Measurements from ENCODE around the gene FSTL3. TPM values are rescaled to one million over a fixed set of nuclear protein-coding genes. Genes with fewer than 3 reads are reported as not detected.

FSTL3 gene
- total and polyA plus RNA-seq, 2 of the 13 experiments (the other 11 are each of a cell fraction or from before 2014, with no cell fraction given): 13.5 to 15.6 TPM

DNA sequence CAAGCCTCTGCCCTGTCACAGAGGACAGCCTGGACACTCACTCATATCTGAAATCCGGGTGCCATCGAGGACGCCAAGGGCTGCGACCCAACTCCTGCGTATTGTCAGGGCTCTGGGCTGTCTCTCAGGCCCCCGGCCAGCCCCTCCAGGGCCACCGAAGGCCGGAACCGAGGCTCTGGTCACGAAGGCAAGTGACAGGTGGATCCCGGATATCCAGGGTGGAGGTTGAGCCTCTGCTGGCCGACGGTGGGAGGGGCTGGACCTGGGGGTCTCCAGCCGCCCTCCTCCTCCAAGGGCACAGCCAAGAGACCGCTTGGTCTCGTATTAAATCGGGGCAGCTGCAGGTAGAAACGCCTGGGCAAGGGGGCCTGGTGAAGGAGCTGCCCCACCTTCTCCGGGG is 18.6 kb upstream of the FSTL3 start:
- BruUV-seq (replicated peaks): no TSS peak
- FAIRE-seq: no peak

DNA sequence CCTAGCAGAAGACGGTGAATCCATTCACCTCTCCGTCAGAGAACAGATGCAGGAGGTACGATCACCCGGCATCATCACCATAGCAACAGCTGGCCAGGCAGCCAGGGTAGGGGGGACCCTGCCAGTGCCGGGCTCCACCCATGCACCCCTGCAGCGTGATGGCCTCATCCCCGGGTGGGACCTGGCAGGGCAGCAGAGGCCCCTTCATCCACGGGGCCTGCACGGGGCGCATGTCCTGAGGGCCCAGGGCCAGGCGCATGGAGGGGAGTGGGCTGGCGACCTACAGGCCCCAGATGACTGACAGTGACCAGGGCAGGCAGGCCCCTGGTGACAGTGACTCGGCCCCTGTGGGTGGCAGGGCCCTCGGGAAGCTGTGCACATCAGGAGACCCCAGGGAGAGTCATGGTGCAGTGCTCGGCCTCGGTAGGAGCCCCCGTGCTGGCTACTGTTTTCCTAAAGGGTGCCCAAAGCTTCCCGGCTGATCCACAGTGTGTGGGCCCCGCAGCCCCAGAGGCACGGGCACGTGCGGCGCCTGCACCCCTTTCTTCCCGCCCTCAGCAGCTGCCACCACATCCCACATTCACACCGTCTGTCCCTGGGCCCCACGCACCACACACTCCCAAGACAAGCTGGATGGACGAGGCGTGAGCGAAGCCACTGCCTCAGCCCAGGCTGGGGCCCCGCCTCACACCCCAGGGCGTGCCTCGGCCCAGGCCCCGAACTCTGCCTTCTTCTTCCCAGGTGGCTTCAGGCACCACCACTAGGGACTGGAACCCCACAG is 17.9 kb upstream of the FSTL3 start:
- Histone ChIP-seq H3K4me2 (ENCODE audit: low read depth, low read length) (no peak overlapping the region; the same call in 1 of the 2 replicates), H3K9me3 (ENCODE audit: low read length) (no peaks in the 10 kb centered on the region), H3K79me2 (ENCODE audit: insufficient read depth, low read length) (peaks cover 92% of the 10 kb centered on the region), H3K27ac (ENCODE audit: extremely low read length, insufficient read depth, low read length) (no peak overlapping the region), H3K9ac (ENCODE audit: insufficient read depth, low read depth, low read length) (no peak overlapping the region), H3K4me1 (ENCODE audit: insufficient read depth, low read length) (peaks cover 42% of the 10 kb centered on the region), H4K20me1 (ENCODE audit: insufficient read depth, low read length) (peaks cover 80% of the 10 kb centered on the region), H3K4me3 (replicated peaks in 1 of 3; ENCODE audit: insufficient read depth in 1 of 3, low read depth in 2 of 3, low read length in 3 of 3) (no peak overlapping the region), H3K27me3 (ENCODE audit: control insufficient read depth in 1 of 2, insufficient read depth in 2 of 2, low read length in 2 of 2) (no peaks in the 10 kb centered on the region; a peak in 1 of 5 replicates), H3K36me3 (replicated peaks in 1 of 2; ENCODE audit: control insufficient read depth in 1 of 2, insufficient read depth in 2 of 2, low read length in 2 of 2) (peaks cover 10 to 41% of the 10 kb centered on the region in 2 experiments; a peak in 4 of 5 replicates), H2AFZ (ENCODE audit: low read length) (no peak overlapping the region)
- intact Hi-C loops (cut with micrococcal nuclease; ENCODE audit: unreplicated experiment) (no loop called here), in situ Hi-C loops (cut with HindIII; ENCODE audit: extremely low pct_ligation_motif_present, low pct_unique_long_range_greater_than_20kb) (no loop called here)
- FAIRE-seq (no peak), DNase-seq (ENCODE audit: low spot score) (no peak), ATAC-seq (no peak)
- 94% methylated on average over 16 of the region's 33 CpGs for WGBS (ENCODE audit: low lambda C conversion rate)
- CTCF ChIA-PET (ENCODE audit: low intra/inter-chr PET ratio, low total read pairs): no interaction called here
- BruUV-seq (replicated peaks): no TSS peak
- POLR2A ChIA-PET: interaction anchor here (1.1 kb wide), 1 partner anchor 25 kb away, joined by 3 read pairs; the partner anchor contains the start of gene POLRMT
- TF ChIP-seq MEIS2 (CRISPR knock-in tag; IDR thresholded peaks at IDR 0.05) (no peak), RBFOX2 (IDR thresholded peaks at IDR 0.05; ENCODE audit: low read depth, low read length) (peak; percentile 71), ZFP36L2 (CRISPR knock-in tag; IDR thresholded peaks at IDR 0.05) (no peak), IKZF1 (IDR thresholded peaks at IDR 0.05) (no peak), SYNCRIP (IDR thresholded peaks at IDR 0.05; ENCODE audit: insufficient read depth, low read depth, low read length) (no peak), TAF15 (IDR thresholded peaks at IDR 0.05; ENCODE audit: low read depth, low read length, poor library complexity, severe bottlenecking) (peak; percentile 20), HOXA3 (CRISPR knock-in tag; IDR thresholded peaks at IDR 0.05) (no peak), SAFB2 (CRISPR knock-in tag; IDR thresholded peaks at IDR 0.05; ENCODE audit: borderline replicate concordance, low read depth) (no peak), REXO4 (CRISPR knock-in tag; IDR thresholded peaks at IDR 0.05; ENCODE audit: borderline replicate concordance) (no peak)
- TF ChIP-seq, protein P1, sequence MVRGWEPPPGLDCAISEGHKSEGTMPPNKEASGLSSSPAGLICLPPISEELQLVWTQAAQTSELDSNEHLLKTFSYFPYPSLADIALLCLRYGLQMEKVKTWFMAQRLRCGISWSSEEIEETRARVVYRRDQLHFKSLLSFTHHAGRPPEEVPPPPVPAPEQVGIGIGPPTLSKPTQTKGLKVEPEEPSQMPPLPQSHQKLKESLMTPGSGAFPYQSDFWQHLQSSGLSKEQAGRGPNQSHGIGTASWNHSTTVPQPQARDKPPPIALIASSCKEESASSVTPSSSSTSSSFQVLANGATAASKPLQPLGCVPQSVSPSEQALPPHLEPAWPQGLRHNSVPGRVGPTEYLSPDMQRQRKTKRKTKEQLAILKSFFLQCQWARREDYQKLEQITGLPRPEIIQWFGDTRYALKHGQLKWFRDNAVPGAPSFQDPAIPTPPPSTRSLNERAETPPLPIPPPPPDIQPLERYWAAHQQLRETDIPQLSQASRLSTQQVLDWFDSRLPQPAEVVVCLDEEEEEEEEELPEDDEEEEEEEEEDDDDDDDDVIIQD (CRISPR knock-in tag; IDR thresholded peaks at IDR 0.05; ENCODE audit: low read depth): no peak

More for the DNA sequence above, 18.6 kb upstream of the FSTL3 start:
- ATAC-seq: no peak
- DNase-seq (ENCODE audit: low spot score): no peak
- 90% methylated on average over 2 of the region's 19 CpGs for WGBS (ENCODE audit: low lambda C conversion rate)
- CTCF ChIA-PET (ENCODE audit: low intra/inter-chr PET ratio, low total read pairs): no interaction called here
- POLR2A ChIA-PET: interaction anchor here (1.1 kb wide), 1 partner anchor 24 kb away, joined by 3 read pairs; the partner anchor contains the start of gene POLRMT
- intact Hi-C loops (cut with micrococcal nuclease; ENCODE audit: unreplicated experiment) (no loop called here), in situ Hi-C loops (cut with HindIII; ENCODE audit: extremely low pct_ligation_motif_present, low pct_unique_long_range_greater_than_20kb) (no loop called here)
- TF ChIP-seq AGO2 (optimal IDR thresholded peaks at IDR 0.05; ENCODE audit: low read depth, low read length): peak; percentile 12
- TF ChIP-seq ZIK1 (CRISPR knock-in tag; IDR thresholded peaks at IDR 0.05; ENCODE audit: borderline replicate concordance, low read depth): no peak
- Histone ChIP-seq H3K9ac (ENCODE audit: insufficient read depth, low read depth, low read length) (no peak overlapping the region), H3K79me2 (ENCODE audit: insufficient read depth, low read length) (peaks cover 96% of the 10 kb centered on the region), H3K4me1 (ENCODE audit: insufficient read depth, low read length) (peaks cover 42% of the 10 kb centered on the region), H4K20me1 (ENCODE audit: insufficient read depth, low read length) (peaks cover 87% of the 10 kb centered on the region), H3K27ac (ENCODE audit: extremely low read length, insufficient read depth, low read length) (no peak overlapping the region), H3K9me3 (ENCODE audit: low read length) (no peaks in the 10 kb centered on the region), H2AFZ (ENCODE audit: low read length) (no peak overlapping the region), H3K4me2 (ENCODE audit: low read depth, low read length) (no peak overlapping the region), H3K36me3 (replicated peaks in 1 of 2; ENCODE audit: control insufficient read depth in 1 of 2, insufficient read depth in 2 of 2, low read length in 2 of 2) (peaks cover 15 to 47% of the 10 kb centered on the region in 2 experiments; a peak in 4 of 5 replicates), H3K27me3 (ENCODE audit: control insufficient read depth in 1 of 2, insufficient read depth in 2 of 2, low read length in 2 of 2) (no peaks in the 10 kb centered on the region; a peak in 1 of 5 replicates), H3K4me3 (replicated peaks in 1 of 3; ENCODE audit: insufficient read depth in 1 of 3, low read depth in 2 of 3, low read length in 3 of 3) (no peak overlapping the region)

Data from HepG2 (cell line).